ENCODE results near the gene TMC6.
A peak's percentile ranks its signal among the peaks of the same experiment; 100 is the strongest.

The TMC6 gene

DNA sequence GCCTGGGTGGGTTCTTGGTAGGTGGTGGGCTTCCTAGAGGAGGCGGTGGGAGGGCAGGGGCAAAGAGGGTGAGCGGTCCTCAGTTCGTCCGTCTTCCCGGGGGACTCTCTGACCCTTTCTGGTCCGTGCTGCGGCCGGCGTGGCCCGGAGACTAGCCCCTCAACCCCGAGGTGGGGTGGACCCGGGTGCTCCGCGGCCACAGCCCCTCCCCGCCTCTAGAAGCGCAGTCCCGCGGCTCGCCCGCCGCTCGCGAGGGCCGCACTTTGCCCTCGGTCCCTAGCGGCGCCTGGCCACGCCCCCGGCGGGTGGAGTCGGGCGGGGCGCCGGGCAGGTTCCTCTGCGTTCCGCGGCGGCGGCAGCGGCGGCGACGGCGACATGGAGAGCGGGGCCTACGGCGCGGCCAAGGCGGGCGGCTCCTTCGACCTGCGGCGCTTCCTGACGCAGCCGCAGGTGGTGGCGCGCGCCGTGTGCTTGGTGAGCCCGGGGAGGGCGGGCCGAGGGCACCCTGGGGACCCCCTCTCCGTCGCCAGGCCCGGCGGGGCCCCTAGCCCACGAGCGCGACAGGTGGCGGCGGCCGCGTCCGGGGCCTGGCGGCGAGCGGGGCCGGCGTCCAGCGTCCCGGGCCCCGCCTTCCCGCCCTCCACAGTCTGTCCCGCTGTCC is 39.8 kb upstream of the TMC6 start, which contains the start of gene SYNGR2:
Gene SYNGR2 (plus strand): TSS at position 340 of the 661 bp plus-strand sequence. CDS start 36 bp downstream, at position 376.
- Histone ChIP-seq H3K36me3 (ENCODE audit: insufficient read depth, low read length) (peaks cover 3% of the 10 kb centered on the region), H3K9me3 (ENCODE audit: low read length) (no peaks in the 10 kb centered on the region), H2AFZ (ENCODE audit: low read depth, low read length) (peak within 1 kb of the TSS; percentile 92), H3K27me3 (ENCODE audit: insufficient read depth, low read length) (no peaks in the 10 kb centered on the region), H3K4me3 (ENCODE audit: low read length) (peak within 1 kb of the TSS; percentile 57), H3K4me1 (ENCODE audit: insufficient read depth, low read length) (peaks cover 11% of the 10 kb centered on the region)

- Histone ChIP-seq H3K9me3 (ENCODE audit: low read length) (no peaks in the 10 kb centered on the region), H3K4me1 (ENCODE audit: insufficient read depth, low read length) (peaks cover 9% of the 10 kb centered on the region), H3K36me3 (ENCODE audit: insufficient read depth, low read length) (peaks cover 3% of the 10 kb centered on the region), H3K27me3 (ENCODE audit: insufficient read depth, low read length) (no peaks in the 10 kb centered on the region), H3K4me3 (ENCODE audit: low read length) (no peak overlapping the region), H2AFZ (ENCODE audit: low read depth, low read length) (no peak overlapping the region)
Observed at GRCh38 chr17:78166416-78166815, 37.9 kb upstream of the TMC6 start.

DNA sequence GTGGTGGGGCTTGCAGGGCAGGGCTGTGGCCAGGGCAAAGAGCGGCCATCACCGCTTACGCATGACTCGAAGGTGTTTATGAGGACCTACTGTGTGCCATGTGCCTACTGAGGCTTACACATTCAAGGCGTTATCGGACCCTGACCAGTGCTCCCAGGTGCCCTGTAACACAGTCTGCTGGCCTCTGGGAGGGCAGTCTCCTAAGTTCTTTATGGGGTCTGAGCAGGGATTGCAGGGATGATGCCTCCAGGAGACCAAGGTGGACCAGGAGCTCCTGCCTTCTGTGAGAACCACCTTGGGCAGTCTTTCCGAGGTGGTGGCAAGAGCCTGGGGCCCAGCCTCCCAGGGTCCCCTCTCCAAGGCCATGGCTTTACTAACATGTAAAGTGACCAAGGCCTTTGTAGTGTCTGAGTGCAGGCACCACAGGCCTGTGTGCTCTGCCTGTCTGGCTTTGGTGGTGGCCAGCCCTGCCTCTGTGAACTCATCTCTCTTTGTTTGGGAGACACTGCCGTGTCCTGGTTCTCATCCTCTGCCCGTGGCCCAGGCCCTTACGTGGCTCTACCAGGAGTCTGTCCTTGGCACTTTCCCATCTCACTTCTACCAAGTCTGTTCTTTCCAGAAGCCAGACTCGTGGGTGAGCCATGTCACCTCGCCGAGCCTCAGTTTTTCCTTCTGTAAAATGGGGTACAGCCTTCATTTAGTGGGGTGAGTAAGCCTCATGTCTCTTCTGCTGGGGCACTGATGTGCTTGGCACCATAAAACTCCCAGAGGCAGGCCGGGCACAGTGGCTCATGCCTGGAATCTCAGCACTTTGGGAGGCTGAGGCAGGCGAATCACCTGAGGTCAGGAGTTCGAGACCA is 36.4 kb upstream of the TMC6 start:
- Histone ChIP-seq H3K27me3 (ENCODE audit: insufficient read depth, low read length) (peaks cover 5% of the 10 kb centered on the region), H3K9me3 (ENCODE audit: low read length) (no peaks in the 10 kb centered on the region), H3K4me3 (ENCODE audit: low read length) (no peak overlapping the region), H3K4me1 (ENCODE audit: insufficient read depth, low read length) (peaks cover 9% of the 10 kb centered on the region), H2AFZ (ENCODE audit: low read depth, low read length) (no peak overlapping the region), H3K36me3 (ENCODE audit: insufficient read depth, low read length) (no peaks in the 10 kb centered on the region)

GRCh38 chr17:78163881-78164747 is 35.6 kb upstream of the TMC6 start:
- H3K4me1 ChIP-seq (ENCODE audit: insufficient read depth, low read length) = peaks cover 7% of the 10 kb centered on the region
- H3K9me3 ChIP-seq (ENCODE audit: low read length) = no peaks in the 10 kb centered on the region
- H3K27me3 ChIP-seq (ENCODE audit: insufficient read depth, low read length) = peaks cover 5% of the 10 kb centered on the region
- H3K4me3 ChIP-seq (ENCODE audit: low read length) = no peak overlapping the region
- no peak overlapping the region for H2AFZ ChIP-seq (ENCODE audit: low read depth, low read length)
- no peaks in the 10 kb centered on the region for H3K36me3 ChIP-seq (ENCODE audit: insufficient read depth, low read length)

DNA sequence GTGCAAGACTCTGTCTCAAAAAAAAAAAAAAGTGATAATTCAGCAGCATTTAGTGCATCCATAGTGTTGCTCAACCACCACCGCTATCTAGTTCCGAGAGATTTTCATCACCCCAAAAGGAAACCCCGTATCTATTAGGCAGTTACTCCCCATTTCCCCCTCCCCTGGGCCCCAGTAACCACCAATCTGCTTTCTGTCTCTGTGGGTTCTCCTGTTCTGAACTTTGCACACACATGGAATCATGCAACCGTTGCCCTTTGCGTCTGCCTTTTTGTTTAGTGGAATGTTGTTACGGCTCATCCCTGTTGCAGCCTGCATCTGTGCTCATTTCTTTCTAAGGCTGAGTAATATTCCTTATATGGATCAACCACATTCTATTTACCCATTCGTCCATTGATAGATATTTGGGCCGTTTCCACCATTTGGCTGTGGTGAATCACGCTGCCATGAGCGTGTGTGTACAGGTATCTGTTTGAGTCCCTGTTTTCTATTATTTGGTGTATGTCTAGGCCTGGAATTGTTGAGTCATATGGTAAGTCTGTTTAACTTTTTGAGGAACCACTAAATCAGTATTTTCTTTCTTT is 31.1 kb upstream of the TMC6 start:
- Histone ChIP-seq H3K4me3 (ENCODE audit: low read length) (no peak overlapping the region), H3K9me3 (ENCODE audit: low read length) (no peaks in the 10 kb centered on the region), H2AFZ (ENCODE audit: low read depth, low read length) (no peak overlapping the region), H3K4me1 (ENCODE audit: insufficient read depth, low read length) (no peaks in the 10 kb centered on the region), H3K27me3 (ENCODE audit: insufficient read depth, low read length) (peaks cover 5% of the 10 kb centered on the region), H3K36me3 (ENCODE audit: insufficient read depth, low read length) (no peaks in the 10 kb centered on the region)

DNA sequence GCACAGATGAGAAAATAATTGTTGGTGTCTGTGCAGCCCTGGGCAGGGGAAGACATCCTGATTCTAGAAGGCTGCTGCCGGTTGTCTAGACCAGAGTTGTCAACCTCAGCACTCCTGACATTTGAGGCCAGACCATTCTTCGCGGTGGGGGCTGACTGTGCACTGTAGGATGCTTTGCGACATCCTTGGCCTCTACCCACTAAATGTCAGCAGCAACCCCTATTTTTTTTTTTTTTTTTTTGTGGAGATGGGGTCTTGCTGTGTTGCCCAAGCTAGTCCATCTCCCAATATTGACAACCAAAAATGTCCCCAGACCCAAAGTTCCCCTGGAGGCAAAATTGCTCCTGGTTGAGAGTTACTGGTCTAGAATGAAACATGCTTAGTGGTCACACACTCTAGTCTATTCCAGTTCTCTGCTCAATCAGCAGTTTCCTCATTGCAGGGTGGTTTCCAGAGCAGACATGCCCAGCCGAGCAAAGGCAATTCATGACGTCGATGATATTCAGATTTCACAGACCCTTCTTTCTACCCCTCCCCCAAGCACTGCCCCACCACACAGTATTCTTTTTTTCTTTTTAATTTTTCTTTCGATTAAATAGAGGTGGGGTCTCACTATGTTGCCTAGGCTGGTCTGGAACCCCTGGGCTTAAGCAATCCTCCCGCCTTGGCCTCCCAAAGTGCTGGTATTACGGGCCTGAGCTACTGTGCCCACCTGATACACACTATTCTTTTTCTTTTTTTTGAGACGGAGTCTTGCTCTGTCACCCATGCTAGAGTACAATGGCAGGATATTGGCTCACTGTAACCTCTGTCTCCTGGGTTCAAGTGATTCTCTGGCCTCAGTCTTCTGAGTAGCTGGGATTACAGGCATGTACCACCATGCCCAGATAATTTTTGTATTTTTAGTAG is 26.6 kb upstream of the TMC6 start:
- Histone ChIP-seq H3K4me1 (ENCODE audit: insufficient read depth, low read length) (no peaks in the 10 kb centered on the region), H3K27me3 (ENCODE audit: insufficient read depth, low read length) (no peaks in the 10 kb centered on the region), H2AFZ (ENCODE audit: low read depth, low read length) (no peak overlapping the region), H3K9me3 (ENCODE audit: low read length) (no peaks in the 10 kb centered on the region), H3K4me3 (ENCODE audit: low read length) (no peak overlapping the region), H3K36me3 (ENCODE audit: insufficient read depth, low read length) (no peaks in the 10 kb centered on the region)

GRCh38 chr17:78151514-78152008 is 23.0 kb upstream of the TMC6 start:
- Histone ChIP-seq H3K4me3 (ENCODE audit: low read length) (no peak overlapping the region), H3K9me3 (ENCODE audit: low read length) (no peaks in the 10 kb centered on the region), H3K27me3 (ENCODE audit: insufficient read depth, low read length) (peaks cover 3% of the 10 kb centered on the region), H3K4me1 (ENCODE audit: insufficient read depth, low read length) (no peaks in the 10 kb centered on the region), H2AFZ (ENCODE audit: low read depth, low read length) (no peak overlapping the region), H3K36me3 (ENCODE audit: insufficient read depth, low read length) (no peaks in the 10 kb centered on the region)

- Histone ChIP-seq H3K36me3 (ENCODE audit: insufficient read depth, low read length) (no peaks in the 10 kb centered on the region), H3K27me3 (ENCODE audit: insufficient read depth, low read length) (peaks cover 3% of the 10 kb centered on the region), H2AFZ (ENCODE audit: low read depth, low read length) (no peak overlapping the region), H3K4me3 (ENCODE audit: low read length) (no peak overlapping the region), H3K9me3 (ENCODE audit: low read length) (no peaks in the 10 kb centered on the region), H3K4me1 (ENCODE audit: insufficient read depth, low read length) (no peaks in the 10 kb centered on the region)
Observed at GRCh38 chr17:78148286-78149016, 19.9 kb upstream of the TMC6 start.

GRCh38 chr17:78147315-78147998 is 18.9 kb upstream of the TMC6 start:
- Histone ChIP-seq H2AFZ (ENCODE audit: low read depth, low read length) (no peak overlapping the region), H3K4me3 (ENCODE audit: low read length) (no peak overlapping the region), H3K27me3 (ENCODE audit: insufficient read depth, low read length) (peaks cover 5% of the 10 kb centered on the region), H3K4me1 (ENCODE audit: insufficient read depth, low read length) (no peaks in the 10 kb centered on the region), H3K36me3 (ENCODE audit: insufficient read depth, low read length) (no peaks in the 10 kb centered on the region), H3K9me3 (ENCODE audit: low read length) (no peaks in the 10 kb centered on the region)

GRCh38 chr17:78146881-78147280 is 18.3 kb upstream of the TMC6 start:
- Histone ChIP-seq H3K27me3 (ENCODE audit: insufficient read depth, low read length) (peaks cover 7% of the 10 kb centered on the region), H3K36me3 (ENCODE audit: insufficient read depth, low read length) (no peaks in the 10 kb centered on the region), H2AFZ (ENCODE audit: low read depth, low read length) (no peak overlapping the region), H3K9me3 (ENCODE audit: low read length) (no peaks in the 10 kb centered on the region), H3K4me3 (ENCODE audit: low read length) (no peak overlapping the region), H3K4me1 (ENCODE audit: insufficient read depth, low read length) (no peaks in the 10 kb centered on the region)

- Histone ChIP-seq H3K9me3 (ENCODE audit: low read length) (no peaks in the 10 kb centered on the region), H3K36me3 (ENCODE audit: insufficient read depth, low read length) (no peaks in the 10 kb centered on the region), H3K27me3 (ENCODE audit: insufficient read depth, low read length) (peaks cover 10% of the 10 kb centered on the region), H2AFZ (ENCODE audit: low read depth, low read length) (no peak overlapping the region), H3K4me3 (ENCODE audit: low read length) (no peak overlapping the region), H3K4me1 (ENCODE audit: insufficient read depth, low read length) (no peaks in the 10 kb centered on the region)
Observed at GRCh38 chr17:78146471-78146869, 17.9 kb upstream of the TMC6 start.

Measured in neuron (in vitro differentiated cells).